GM19239 (cell line): ENCODE results near the gene DCAF8.

Source experiments
- DNase-seq: peaks from one replicate; pipeline ENCODE4 v3.0.0; 2011; ENCODE audit warnings: low spot score; ENCODE audit not compliant: insufficient read length
- FAIRE-seq: peaks from 2 replicates; lab custom pipeline; 2011; peaks lifted over from hg19 to GRCh38; lab: Jason Lieb, UNC

The DCAF8 gene

GRCh38 chr1:160267284-160267991, 5.1 kb upstream of the DCAF8 start:
- FAIRE-seq (no peak), DNase-seq (no peak)

DNA sequence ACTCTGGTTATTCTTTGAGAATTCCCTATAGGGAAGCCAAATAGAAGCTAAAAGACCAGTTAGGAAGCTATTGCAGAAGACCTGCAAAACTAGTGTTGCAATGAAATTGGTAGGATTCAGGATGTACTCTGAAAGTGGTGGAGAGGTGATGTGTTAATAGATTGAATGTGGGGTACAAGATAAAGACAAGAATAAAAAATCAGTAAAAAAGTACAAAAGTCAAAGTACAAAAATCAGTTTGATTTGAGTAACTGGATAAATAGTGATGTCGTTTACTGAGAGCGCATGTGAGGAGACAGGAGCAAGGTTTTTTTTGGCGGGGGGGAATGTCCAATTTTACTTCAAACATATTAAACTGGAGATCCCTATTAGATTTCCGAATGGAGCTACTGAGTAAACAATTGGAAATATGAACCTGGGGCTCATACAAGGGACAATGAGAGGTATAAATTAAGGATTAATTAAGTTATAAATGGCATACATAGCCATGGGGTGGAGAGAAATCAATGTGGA, 2.5 kb upstream of the DCAF8 start:
- FAIRE-seq = no peak

DNA sequence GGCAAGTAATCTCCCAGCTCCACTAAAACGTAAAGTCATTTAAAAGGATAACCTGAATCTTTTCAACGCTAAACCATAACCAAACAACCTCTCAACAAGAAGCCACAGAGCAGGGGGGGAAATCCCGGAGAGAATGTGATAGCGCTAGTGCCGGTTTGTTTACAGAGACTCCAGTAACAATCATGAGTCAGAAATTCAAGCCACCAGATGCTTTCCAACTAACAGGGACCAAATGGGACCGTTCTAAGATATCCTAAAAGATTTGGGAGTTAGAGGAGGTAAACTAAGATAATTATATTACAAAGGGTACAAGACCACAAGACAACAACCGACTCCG, 825 bp downstream of the DCAF8 start:
- peak; percentile 86 for FAIRE-seq
- no peak for DNase-seq

More for the DNA sequence above, 2.5 kb upstream of the DCAF8 start:
- no peak for DNase-seq

DNA sequence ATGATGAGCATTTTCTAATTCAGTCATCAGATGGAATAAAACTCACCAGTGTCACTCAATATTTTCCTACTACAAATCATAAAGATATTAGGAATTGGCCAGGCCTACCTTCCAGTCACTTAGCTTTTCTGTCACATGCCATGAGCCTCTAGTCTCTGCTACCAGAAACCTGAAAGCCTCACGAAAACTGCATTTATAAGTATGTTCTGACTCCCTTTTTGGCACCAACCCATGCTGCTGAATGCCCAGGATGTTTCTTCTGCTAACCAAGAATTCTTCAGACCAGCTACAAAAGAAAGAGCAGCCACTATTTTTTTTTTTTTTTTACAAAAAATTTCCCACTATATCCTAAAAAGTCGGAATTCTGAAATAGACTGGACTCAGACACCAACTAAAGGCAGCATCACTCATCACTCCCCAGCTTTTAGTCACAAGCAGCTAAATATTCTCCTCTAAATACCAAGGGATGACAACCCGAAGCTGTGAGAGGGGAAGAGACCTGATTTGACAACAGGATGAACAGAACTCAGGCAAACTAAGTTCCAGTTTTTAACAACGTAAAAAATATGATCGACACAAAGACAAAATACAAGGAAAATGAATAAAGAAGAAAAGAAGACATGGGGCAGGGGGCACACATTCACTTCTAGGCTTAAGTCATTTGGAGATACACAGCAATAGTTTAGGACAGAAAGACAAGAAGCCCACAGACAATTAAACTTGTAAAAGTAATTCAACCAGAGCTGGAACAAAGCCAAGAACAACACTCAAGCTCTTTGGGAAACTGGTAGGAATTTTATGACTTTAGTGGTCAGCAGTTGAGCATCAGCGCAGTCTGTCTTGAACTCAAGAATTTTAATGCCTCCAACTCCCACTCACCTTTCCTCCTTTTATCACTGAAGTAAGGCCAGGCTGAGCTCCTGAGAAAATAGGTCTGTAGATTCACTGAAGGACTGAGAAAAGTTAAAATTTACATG, 1.7 kb downstream of the DCAF8 start:
- DNase-seq = no peak
- peak; percentile 31 for FAIRE-seq

DNA sequence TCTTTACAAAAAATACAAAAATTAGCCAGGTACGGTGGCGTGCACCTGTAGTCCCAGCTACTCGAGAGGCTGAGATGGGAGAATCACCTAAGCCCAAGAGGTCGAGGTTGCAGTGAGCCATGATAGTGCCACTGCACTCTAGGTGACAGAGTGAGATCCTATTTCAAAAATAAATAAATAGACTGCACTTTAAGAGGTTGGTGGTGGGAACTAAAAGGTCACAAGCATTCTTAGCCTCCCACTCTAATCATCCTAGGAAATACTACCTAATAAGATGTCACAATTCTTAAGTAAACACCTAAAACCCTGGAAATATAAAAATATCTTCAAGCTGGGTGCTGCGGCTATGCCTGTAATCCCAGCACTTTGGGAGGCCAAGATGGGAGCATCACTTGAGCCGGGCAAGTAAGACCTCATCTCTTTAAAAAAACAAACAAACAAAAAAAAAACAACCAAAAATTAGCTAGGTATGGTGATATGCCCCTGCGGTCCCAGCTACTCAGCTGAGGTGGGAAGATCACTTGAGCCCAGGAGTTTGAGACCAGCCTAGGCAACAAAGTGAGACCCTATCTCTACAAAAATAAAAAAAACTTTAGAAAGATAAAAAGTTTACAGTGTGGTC, 4.1 kb downstream of the DCAF8 start:
- FAIRE-seq (no peak), DNase-seq (no peak)

GRCh38 chr1:160257411-160258015, 4.8 kb downstream of the DCAF8 start:
- no peak for DNase-seq
- FAIRE-seq = no peak

DNA sequence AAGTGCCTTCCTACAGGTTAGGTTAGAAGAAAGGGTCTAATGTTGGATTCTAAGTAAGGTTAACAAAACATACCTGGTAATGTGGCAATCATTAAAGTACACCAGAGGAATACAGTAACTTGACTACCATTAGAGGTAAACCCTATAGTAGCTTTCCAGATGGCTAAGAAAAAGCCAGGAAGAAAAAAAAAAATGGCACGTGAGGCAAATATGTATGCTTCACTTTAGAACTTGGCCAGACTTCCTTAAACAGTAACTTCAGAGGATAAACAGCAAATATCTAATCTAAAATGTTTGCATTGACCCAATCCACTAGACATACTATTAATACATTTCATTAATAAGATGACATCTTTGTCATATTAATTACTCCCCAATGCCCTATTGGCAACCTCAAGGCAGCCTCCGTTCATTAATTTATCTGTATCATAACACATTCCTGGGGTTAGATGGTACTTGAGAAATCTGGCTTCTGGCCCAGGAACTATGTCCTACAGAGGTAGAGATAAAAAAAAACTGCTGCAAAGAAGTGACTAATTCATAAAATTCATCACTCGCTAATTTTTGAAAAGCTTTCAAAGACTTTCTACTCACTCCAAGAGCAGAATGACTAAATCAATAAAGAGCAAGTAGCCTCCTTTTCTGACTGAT, 5.8 kb downstream of the DCAF8 start:
- FAIRE-seq (no peak), DNase-seq (no peak)

GRCh38 chr1:160255781-160256300, 6.5 kb downstream of the DCAF8 start:
- DNase-seq (no peak), FAIRE-seq (no peak)

GRCh38 chr1:160251687-160252526, 10.4 kb downstream of the DCAF8 start:
- peak; percentile 40 for DNase-seq
- peak; percentile 93 for FAIRE-seq

DNA sequence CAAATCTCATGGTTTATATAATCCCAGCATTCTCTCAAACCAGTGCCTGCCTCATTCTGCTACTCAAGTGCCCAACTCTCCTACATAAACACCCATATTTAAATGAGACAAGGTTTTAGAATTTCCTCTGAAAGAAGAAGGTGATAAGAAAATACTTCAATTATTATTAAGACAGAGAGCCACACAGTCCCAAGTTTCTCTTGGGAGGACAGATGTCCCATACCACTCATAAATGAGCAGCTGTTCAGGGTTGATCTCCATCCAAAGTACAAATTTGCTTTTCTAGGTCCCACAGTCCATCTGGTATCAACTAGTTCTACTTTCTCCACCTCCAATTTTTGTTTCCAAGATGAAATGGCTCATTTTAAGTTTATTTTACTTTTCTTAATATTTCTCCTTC, 11.3 kb downstream of the DCAF8 start:
- DNase-seq (no peak), FAIRE-seq (no peak)

- DNase-seq (no peak), FAIRE-seq (no peak)
Observed at GRCh38 chr1:160247053-160247452, 15.3 kb downstream of the DCAF8 start.

DNA sequence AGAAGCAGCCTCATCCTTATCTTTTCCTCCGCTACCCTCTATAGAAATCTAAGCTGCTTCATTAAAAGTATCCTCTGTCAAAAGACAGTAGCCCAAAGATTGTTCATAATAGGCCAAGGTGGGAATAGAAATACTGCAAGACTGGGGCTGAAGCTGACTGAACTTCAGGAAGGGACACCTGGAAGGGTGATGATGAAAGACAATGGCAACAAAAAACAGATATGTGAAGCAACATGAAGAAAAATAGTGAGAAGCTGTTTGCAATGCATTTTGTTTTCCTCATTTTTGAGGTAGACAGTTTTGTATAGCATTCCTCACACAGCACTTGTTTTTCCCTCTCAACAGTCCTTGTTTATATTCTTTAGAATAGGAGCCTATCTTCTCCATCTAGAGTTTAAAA, 16.9 kb downstream of the DCAF8 start:
- no peak for FAIRE-seq

DNA sequence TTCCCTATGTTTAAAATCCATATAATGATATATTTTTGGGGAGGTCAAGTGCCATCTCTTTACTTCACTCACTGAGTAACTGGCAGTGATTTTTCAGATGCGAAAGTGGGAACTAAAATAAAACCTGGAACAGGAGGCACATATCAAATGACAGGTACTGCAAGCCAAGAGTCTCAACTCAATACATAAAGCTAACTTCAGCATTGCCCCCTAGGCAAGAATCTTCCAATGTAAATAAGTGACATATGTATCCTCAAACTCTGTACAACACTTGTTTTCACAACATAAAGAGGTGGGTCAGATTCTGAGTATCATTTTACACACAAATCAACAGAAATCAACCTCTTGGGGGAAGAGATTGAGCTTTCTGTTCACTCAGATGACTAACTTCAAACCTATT, 18.1 kb downstream of the DCAF8 start:
- FAIRE-seq (no peak), DNase-seq (no peak)

More for the DNA sequence above, 16.9 kb downstream of the DCAF8 start:
- DNase-seq = no peak

DNA sequence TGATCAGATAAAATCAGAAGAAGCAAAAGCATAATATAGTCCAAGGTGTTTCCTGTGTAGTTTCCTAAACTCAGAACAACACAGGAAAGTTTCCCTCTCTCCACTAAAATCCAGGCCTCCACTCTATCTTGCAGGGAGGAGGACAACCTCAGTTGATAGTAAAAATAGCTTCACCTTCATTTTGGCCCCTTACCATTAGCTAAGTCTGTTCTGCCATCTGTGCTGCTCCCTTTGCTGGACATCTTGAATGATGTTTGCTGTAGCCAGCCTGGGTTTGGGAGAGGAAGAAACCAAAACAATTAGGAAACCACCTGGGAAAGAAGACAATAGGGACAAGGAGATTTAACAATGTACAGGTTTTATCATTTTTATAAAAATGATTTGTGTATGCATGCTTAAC, 18.6 kb downstream of the DCAF8 start:
- FAIRE-seq (no peak), DNase-seq (no peak)

- no peak for FAIRE-seq
- DNase-seq = no peak
Observed at GRCh38 chr1:160239582-160240299, 22.6 kb downstream of the DCAF8 start.

- DNase-seq (no peak), FAIRE-seq (no peak)
Observed at GRCh38 chr1:160238408-160238807, 23.9 kb downstream of the DCAF8 start.

GRCh38 chr1:160237558-160237957, 24.8 kb downstream of the DCAF8 start:
- FAIRE-seq (no peak), DNase-seq (no peak)

DNA sequence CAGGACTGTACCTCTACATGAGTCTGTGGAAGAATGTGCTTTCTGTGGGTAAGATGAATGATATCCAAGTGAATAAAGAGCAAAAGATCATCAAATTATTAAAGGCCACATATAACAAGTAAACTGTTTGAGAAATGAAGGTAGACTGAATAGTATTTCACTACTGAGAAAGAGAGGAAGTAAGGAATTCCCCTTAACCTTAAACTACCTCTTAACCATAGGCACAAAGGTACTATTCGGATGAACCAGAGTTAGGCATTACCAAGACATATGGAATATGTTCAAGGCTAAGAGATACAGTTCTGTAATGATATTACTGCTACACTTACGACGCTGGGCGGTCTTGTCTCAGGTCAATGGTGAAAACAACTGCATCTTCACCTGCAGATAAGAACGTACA, 25.5 kb downstream of the DCAF8 start:
- FAIRE-seq (peak; percentile 26), DNase-seq (no peak)
